ENCODE results near the gene INSM1. TPM values are rescaled to one million over a fixed set of nuclear protein-coding genes. Genes with fewer than 3 reads are reported as not detected.

The INSM1 gene
- polyA plus RNA-seq, 1 donor (not counting 4 experiments of a cell fraction or from before 2014, with no cell fraction given) = not detected

DNA sequence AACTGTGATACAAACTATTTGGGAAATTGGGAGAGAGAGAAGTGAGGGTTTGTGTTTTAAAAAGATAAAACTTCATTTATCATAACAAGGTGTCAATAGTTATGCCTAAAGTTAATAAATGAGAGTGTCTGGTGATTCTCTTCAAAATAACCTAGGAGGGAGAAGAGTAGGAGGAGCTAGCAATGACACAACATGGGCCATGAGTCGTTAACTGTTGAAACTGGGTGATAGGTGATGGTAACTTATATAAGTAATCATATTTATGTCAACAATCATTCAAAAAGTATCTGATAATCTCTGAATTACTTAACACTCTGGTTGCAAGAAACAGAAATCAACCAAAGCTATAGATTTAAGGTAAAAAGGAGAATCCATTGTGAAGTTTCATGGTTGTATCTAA, 46.8 kb upstream of the INSM1 start:
- H3K79me2 ChIP-seq (ENCODE audit: control insufficient read depth, insufficient read depth, low read length) = no peaks in the 10 kb centered on the region
- H3K27ac ChIP-seq (ENCODE audit: control insufficient read depth, insufficient read depth, low read length) = no peak overlapping the region
- H3K4me3 ChIP-seq (ENCODE audit: control insufficient read depth in 2 of 3, extremely low read depth in 1 of 3, insufficient read depth in 2 of 3, low read depth in 1 of 3, low read length in 3 of 3) = no peak overlapping the region
- no peak overlapping the region for H3K4me2 ChIP-seq (ENCODE audit: control insufficient read depth, extremely low read depth, insufficient read depth, low read depth, low read length)
- DNase-seq (ENCODE audit: low read depth, low spot score) (no peak), FAIRE-seq (no peak)
- H3K4me1 ChIP-seq (ENCODE audit: control insufficient read depth, extremely low read depth, insufficient read depth, low read length) = no peaks in the 10 kb centered on the region
- H4K20me1 ChIP-seq (ENCODE audit: control insufficient read depth, extremely low read depth, insufficient read depth, low read length) = no peaks in the 10 kb centered on the region
- no peaks in the 10 kb centered on the region for H3K27me3 ChIP-seq (ENCODE audit: control insufficient read depth, extremely low read depth, insufficient read depth, low read length)
- no peaks in the 10 kb centered on the region for H3K36me3 ChIP-seq (ENCODE audit: control insufficient read depth in 2 of 2, extremely low read depth in 1 of 2, insufficient read depth in 2 of 2, low read length in 2 of 2)
- no peaks in the 10 kb centered on the region for H3K9me1 ChIP-seq (ENCODE audit: control insufficient read depth, extremely low read depth, insufficient read depth, low read length)
- no peaks in the 10 kb centered on the region for H3K9me3 ChIP-seq (ENCODE audit: control insufficient read depth, low read depth, low read length)
- dilution Hi-C loops (cut with MboI; ENCODE audit: extremely low pct_ligation_motif_present, low sequenced_read_pairs) = no loop called here
- no peak overlapping the region for H2AFZ ChIP-seq (ENCODE audit: control insufficient read depth, low read length)
- TF ChIP-seq EZH2 (IDR thresholded peaks at IDR 0.05; ENCODE audit: low read length) = no peak
- no peak for TF ChIP-seq CTCF (optimal IDR thresholded peaks at IDR 0.05 in 1 of 3, IDR thresholded peaks at IDR 0.05 in 1 of 3, conservative IDR thresholded peaks at IDR 0.05 in 1 of 3; ENCODE audit: extremely low read depth in 1 of 3, insufficient read depth in 2 of 3, low read length in 3 of 3)
- no peak overlapping the region for H3K9ac ChIP-seq (ENCODE audit: control insufficient read depth, extremely low read depth, insufficient read depth, low read length)

- Histone ChIP-seq H3K9me3 (ENCODE audit: control insufficient read depth, low read depth, low read length) (no peaks in the 10 kb centered on the region), H3K36me3 (ENCODE audit: control insufficient read depth in 2 of 2, extremely low read depth in 1 of 2, insufficient read depth in 2 of 2, low read length in 2 of 2) (no peaks in the 10 kb centered on the region), H3K27me3 (ENCODE audit: control insufficient read depth, extremely low read depth, insufficient read depth, low read length) (no peaks in the 10 kb centered on the region), H3K9me1 (ENCODE audit: control insufficient read depth, extremely low read depth, insufficient read depth, low read length) (no peaks in the 10 kb centered on the region), H3K79me2 (ENCODE audit: control insufficient read depth, insufficient read depth, low read length) (no peaks in the 10 kb centered on the region), H3K4me3 (ENCODE audit: control insufficient read depth in 2 of 3, extremely low read depth in 1 of 3, insufficient read depth in 2 of 3, low read depth in 1 of 3, low read length in 3 of 3) (no peak overlapping the region), H3K9ac (ENCODE audit: control insufficient read depth, extremely low read depth, insufficient read depth, low read length) (no peak overlapping the region), H2AFZ (ENCODE audit: control insufficient read depth, low read length) (no peak overlapping the region), H3K4me2 (ENCODE audit: control insufficient read depth, extremely low read depth, insufficient read depth, low read depth, low read length) (no peak overlapping the region), H4K20me1 (ENCODE audit: control insufficient read depth, extremely low read depth, insufficient read depth, low read length) (no peaks in the 10 kb centered on the region), H3K27ac (ENCODE audit: control insufficient read depth, insufficient read depth, low read length) (no peak overlapping the region), H3K4me1 (ENCODE audit: control insufficient read depth, extremely low read depth, insufficient read depth, low read length) (no peaks in the 10 kb centered on the region)
- FAIRE-seq (no peak), DNase-seq (ENCODE audit: low read depth, low spot score) (no peak)
- dilution Hi-C loops (cut with MboI; ENCODE audit: extremely low pct_ligation_motif_present, low sequenced_read_pairs) = no loop called here
- TF ChIP-seq CTCF (optimal IDR thresholded peaks at IDR 0.05 in 1 of 3, IDR thresholded peaks at IDR 0.05 in 1 of 3, conservative IDR thresholded peaks at IDR 0.05 in 1 of 3; ENCODE audit: extremely low read depth in 1 of 3, insufficient read depth in 2 of 3, low read length in 3 of 3) (no peak), EZH2 (IDR thresholded peaks at IDR 0.05; ENCODE audit: low read length) (no peak)
Observed at GRCh38 chr20:20321917-20322316, 46.0 kb upstream of the INSM1 start.
